Activated CD4-positive, alpha-beta T cell treated with anti-CD3 and anti-CD28 coated beads, Interleukin-2, amount 50 U/mL, for 1 hour (primary cell): Measurements from ENCODE around the gene GAB1.

Source experiments
- DNase-seq: peaks from one replicate; pipeline ENCODE4 v3.0.0-alpha.2; 2020

The GAB1 gene

GRCh38 chr4:143336781-143337599 is at the start of gene GAB1:
TSS of gene GAB1 (plus strand) at chr4:143336876. CDS start at chr4:143337189, 313 bp downstream.
- DNase-seq, result no peak

- no peak for DNase-seq
These were observed 49.1 kb upstream of the GAB1 start for GRCh38 chr4:143287572-143287923.

GRCh38 chr4:143288171-143288570 is 48.5 kb upstream of the GAB1 start:
- DNase-seq, result no peak

GRCh38 chr4:143289370-143289769 is 47.3 kb upstream of the GAB1 start:
- no peak for DNase-seq

- DNase-seq, result no peak
These were observed 45.4 kb upstream of the GAB1 start for GRCh38 chr4:143291314-143291713.

- no peak for DNase-seq
These were observed 43.8 kb upstream of the GAB1 start for GRCh38 chr4:143292858-143293257.

- DNase-seq, result no peak
These were observed 42.4 kb upstream of the GAB1 start for GRCh38 chr4:143294310-143294709.

DNA sequence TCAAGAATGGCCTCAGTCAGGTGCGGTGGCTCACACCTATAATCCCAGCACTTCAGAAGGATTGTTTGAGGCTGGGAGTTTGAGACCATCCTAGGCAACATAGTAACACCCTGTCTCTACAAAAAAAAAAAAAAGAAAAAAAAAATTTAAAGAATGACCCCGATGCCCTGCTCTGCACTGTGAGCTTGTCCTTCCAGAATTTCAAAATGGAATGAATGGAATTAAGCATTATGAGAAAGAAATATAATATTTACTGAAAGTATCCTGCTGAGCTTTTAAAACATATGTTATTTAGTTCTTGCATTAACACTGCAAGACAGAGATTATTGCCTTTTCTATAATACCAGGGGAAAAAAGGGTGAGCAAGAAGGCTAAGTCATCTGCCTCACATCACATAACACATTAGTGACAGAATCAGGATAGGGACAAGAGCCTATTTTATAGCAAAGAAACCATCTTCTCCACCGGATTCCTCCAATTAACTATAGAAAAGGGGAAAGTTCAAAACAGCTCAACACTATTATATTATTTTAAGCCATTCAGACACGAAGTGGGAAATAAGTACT is 41.9 kb upstream of the GAB1 start:
- DNase-seq, result no peak

DNA sequence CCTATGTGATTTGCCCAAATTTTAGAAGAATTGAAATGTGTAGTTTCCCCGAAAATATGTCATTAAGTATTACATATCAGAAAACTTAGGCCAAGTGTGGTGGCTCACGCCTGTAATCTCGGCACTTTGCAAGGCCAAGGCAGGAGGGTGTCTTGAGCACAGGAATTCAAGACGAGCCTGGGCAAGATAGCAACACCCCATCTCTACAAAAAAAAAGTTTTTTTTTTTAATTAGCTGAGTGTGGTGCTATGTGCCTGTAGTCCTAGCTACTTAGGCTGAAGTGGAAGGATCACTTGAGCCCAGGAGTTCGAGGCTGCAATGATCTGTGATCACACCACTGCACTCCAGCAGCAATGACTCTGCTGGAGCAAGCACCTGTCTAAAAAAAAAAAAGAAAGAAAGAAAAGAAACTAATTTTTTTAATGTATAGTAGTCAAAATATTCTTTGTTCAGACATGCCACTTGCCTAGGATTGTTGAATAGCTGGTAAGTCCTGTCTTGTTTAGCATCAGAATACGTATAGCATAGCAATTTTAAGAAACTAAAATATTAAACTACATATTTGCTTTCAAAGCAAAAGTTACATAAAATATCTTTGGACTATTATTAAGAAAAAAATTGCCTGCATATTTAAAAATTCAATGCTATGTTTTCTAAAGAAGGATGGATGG is 40.1 kb upstream of the GAB1 start:
- no peak for DNase-seq

DNA sequence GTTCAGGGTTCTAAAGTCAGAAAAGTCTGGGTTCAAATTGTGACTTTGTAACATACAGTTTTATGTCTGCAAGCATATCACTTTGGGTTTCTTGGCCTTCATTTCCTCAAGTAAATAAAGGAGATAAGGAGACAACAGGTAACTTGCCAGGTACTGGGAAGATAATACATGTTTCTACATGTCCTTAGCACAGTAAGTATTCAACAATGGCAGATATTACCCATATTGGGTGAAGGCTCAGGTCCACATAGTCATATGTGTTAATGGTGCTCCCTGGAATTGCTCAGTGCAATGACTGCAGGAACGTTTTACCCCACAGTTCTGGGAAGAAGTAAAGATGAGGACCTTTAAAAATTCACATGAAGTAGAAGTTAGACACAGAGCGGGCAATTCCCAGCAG is 35.8 kb upstream of the GAB1 start:
- DNase-seq, result no peak

GRCh38 chr4:143302536-143302935 is 34.1 kb upstream of the GAB1 start:
- no peak for DNase-seq

DNA sequence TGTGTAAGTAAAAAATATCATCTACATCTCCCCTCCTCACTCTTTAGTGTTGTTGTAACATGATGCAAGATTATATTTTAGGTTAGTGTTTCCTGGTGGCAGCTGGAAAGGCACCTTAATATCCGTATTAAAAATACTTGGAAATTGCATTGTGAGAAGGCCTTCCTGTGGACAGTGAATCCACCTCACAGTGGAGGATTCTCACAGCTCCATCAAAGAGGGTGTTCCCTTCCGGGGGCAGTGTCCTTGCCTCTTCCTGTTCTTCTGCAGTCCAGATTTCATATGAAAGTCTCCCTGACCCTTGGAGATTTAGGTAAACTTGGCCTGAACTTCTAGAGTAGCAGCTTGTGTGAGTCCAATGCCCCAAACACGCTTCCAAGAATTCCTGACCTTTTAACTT is 29.9 kb upstream of the GAB1 start:
- no peak for DNase-seq

- no peak for DNase-seq
These were observed 29.1 kb upstream of the GAB1 start for GRCh38 chr4:143307531-143307930.

DNA sequence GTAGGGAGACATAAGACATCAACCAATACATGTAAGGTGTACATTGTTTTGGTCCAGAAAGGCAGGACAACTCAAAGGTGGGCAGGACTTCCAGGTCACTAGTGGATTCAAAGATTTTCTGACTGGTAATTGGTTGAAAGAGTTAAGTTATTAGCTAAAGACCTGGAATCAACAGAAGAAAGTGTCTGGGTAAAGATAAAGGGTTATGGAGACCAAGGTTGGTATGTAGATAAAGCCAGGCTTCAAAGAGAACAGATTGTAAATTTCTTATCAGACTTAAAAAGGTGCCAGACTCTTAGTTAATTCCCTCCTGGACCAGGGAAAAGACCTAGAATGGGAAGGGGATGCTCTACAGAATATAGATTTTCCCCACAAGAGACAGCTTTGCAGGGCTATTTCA is 28.3 kb upstream of the GAB1 start:
- DNase-seq, result no peak

DNA sequence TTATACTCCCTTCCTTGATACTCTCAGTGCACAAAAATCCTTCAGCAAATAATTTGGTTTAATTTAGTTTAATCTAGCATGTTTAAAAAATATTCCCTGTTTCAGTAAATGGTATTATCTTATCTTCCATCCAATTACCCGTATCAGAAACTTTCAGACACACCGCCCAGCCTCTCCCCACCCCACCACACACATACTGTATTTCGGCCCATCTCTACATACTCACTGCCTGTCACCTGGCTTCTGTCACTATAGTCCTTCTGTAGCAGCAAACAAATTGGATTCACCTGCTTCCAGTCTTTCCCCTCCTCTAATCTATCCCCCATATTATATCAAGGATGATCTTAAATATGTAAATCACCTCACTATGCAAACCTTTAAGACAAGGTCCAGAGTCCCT is 24.8 kb upstream of the GAB1 start:
- no peak for DNase-seq

DNA sequence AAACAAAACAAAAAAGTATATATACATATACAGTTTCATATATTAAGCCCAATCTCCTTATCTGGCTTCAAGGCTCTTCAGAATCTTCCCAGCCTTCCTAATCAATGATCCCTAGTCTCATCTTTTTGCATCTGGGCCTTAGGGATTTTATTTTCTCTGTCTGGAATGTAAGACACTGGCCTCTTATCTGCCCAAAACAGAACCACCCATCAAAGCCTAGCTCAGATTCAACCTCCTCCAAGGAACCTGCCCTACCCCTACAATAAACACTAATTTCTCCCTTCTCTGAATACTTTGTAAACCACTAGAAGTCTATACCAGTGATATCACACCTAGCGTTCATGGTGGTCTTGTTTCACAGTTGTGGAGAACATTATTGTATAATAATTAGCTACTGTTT is 23.2 kb upstream of the GAB1 start:
- DNase-seq, result no peak

GRCh38 chr4:143313996-143314395 is 22.7 kb upstream of the GAB1 start:
- no peak for DNase-seq

DNA sequence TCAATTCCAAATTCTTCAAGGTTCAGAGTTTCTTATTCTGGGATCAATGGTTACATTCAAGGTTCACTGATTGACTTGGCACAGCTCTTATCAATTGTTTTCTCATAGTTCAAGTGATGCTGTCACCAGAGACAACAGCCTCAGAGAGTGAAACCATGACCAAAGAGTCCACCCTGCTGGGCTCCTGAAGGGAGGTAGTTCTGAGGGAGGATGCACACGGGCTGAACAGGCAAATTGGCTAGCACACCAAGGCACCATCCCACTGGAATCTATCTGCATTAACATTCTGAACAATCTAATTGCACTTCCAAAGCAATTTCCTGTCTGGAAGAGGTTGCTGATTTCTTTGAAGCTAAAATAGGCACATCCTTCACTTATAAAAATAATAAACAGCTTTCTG is 16.6 kb upstream of the GAB1 start:
- DNase-seq, result no peak

DNA sequence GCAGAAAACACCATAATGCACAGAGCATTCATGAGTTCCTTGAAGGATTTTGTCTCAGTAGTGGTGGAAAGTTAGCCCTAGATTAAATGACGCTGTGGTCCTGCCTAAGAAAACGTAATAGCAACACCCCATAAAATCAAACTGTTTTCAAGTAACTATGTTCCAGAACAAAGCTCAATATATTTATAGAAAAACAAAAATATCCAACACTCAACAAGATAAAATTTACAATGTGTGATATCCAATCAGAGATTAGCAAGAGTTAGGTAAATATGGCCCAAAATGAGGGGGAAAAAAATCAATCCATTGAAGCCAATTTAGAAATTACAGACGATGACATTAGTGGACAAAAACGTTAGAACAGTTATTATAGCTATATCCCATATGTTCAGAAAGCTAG is 9.9 kb upstream of the GAB1 start:
- DNase-seq, result no peak

GRCh38 chr4:143329985-143330384 is 6.7 kb upstream of the GAB1 start:
- no peak for DNase-seq

GRCh38 chr4:143335979-143336780 is 496 bp upstream of the GAB1 start:
- DNase-seq, result no peak

DNA sequence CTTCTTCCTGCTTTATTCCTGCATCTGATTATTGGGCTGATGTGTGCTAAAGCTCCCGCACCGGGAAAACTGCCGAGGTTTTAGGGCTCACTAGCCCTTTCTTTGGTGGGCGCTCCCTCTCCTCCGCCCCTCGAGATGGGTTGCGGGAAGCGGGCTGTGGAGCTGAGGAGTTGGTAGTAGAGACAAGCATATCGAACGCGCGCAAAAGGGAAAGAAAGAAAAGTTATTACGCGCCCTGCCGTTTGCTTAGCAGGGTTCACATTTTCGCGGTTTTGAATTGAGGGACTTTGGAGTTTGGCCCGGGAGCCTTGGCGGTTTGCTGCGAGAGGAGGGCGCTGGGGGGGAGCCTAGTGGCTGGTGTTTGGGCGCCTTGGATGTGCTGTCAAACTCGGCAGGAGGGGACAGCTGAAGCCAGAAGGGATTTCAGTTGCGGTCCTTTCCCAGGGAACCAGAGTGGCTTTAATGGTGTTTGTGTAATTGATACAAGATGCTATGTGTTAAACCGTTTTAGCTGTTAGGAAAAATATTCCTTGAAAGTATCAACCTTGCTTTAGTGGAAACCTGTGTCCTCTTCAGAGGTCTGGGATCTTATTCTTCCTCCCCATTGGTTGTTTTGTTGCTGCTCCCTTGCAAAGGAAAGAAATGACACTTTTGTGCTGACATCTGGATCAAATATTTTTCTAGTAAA is 1.1 kb downstream of the GAB1 start:
- no peak for DNase-seq

GRCh38 chr4:143338313-143338712 is 1.6 kb downstream of the GAB1 start:
- DNase-seq, result no peak
